Measurements from ENCODE around the gene ARID5A. TPM values are rescaled to one million over a fixed set of nuclear protein-coding genes. Genes with fewer than 3 reads are reported as not detected.

The ARID5A gene
- total and polyA plus RNA-seq, 2 of the 13 experiments (the other 11 are each of a cell fraction or from before 2014, with no cell fraction given), result 6.0 to 9.5 TPM

- TF ChIP-seq POGK (CRISPR knock-in tag; conservative IDR thresholded peaks at IDR 0.05) (0 out of 2 replicates have a peak, but pooled peaks have one; percentile 59), HNRNPUL1 (IDR thresholded peaks at IDR 0.05; ENCODE audit: low read depth, low read length) (no peak), HIC2 (CRISPR knock-in tag; IDR thresholded peaks at IDR 0.05; ENCODE audit: low read depth) (no peak), STAT5B (CRISPR knock-in tag; IDR thresholded peaks at IDR 0.05) (no peak), PAF1 (CRISPR knock-in tag; IDR thresholded peaks at IDR 0.05) (no peak), SALL1 (CRISPR knock-in tag; IDR thresholded peaks at IDR 0.05) (peak; percentile 50; the same call in 1 of the 2 replicates), DMAP1 (CRISPR knock-in tag; IDR thresholded peaks at IDR 0.05) (no peak), TFDP1 (CRISPR knock-in tag; IDR thresholded peaks at IDR 0.05; ENCODE audit: borderline replicate concordance) (0 out of 2 replicates have a peak, but pooled peaks have one; percentile 11), PITX1 (CRISPR knock-in tag; IDR thresholded peaks at IDR 0.05) (peak; percentile 62; the same call in 1 of the 2 replicates), ZNF350 (CRISPR knock-in tag; IDR thresholded peaks at IDR 0.05; ENCODE audit: borderline replicate concordance, low read depth) (0 out of 2 replicates have a peak, but pooled peaks have one; percentile 51), ZNF296 (CRISPR knock-in tag; conservative IDR thresholded peaks at IDR 0.05) (peak; percentile 32; the same call in 1 of the 2 replicates), ZNF337 (CRISPR knock-in tag; IDR thresholded peaks at IDR 0.05; ENCODE audit: borderline replicate concordance, low read depth) (peak; percentile 72; the same call in 1 of the 2 replicates), PAWR (CRISPR knock-in tag; IDR thresholded peaks at IDR 0.05; ENCODE audit: borderline replicate concordance) (no peak), RNF219 (CRISPR knock-in tag; IDR thresholded peaks at IDR 0.05) (no peak), IRX3 (CRISPR knock-in tag; IDR thresholded peaks at IDR 0.05; ENCODE audit: borderline replicate concordance, low read depth) (no peak), CREM (IDR thresholded peaks at IDR 0.05) (no peak), CREM (CRISPR knock-in tag; IDR thresholded peaks at IDR 0.05) (no peak), ONECUT2 (CRISPR knock-in tag; IDR thresholded peaks at IDR 0.05) (no peak), REL (CRISPR knock-in tag; conservative IDR thresholded peaks at IDR 0.05) (no peak), FOSL2 (CRISPR knock-in tag; IDR thresholded peaks at IDR 0.05) (peak; percentile 24; the same call in 1 of the 2 replicates), ZNF549 (CRISPR knock-in tag; IDR thresholded peaks at IDR 0.05) (no peak), ZBTB43 (CRISPR knock-in tag; conservative IDR thresholded peaks at IDR 0.05) (no peak)
Observed at GRCh38 chr2:96538487-96539214, 2.1 kb downstream of the ARID5A start (continued).
